GM10248 (cell line): ENCODE measurements around the gene ZNF668.

ENCODE experiments used
- CTCF ChIA-PET: fragments of 300-600 bp; sonication (Branson Sonifier 250); formaldehyde crosslinking; extraction: SDS; loops from one replicate; lab custom pipeline; 2021; ENCODE audit warnings: antibody characterized with exemption; lab: Yijun Ruan, JAX
- POLR2A ChIA-PET: fragments of 350-650 bp; sonication (Branson Sonifier 250); formaldehyde crosslinking; extraction: SDS; loops from one replicate; lab custom pipeline; 2020; ENCODE audit warnings: antibody characterized with exemption; lab: Yijun Ruan, JAX
- DNase-seq: peaks from one replicate; pipeline ENCODE4 v3.0.0; 2012; ENCODE audit errors: extremely low spot score
- TF ChIP-seq, protein P1 (sequence below): IDR thresholded peaks from 2 replicates; pipeline ENCODE4 v1.5.1; 2012; ENCODE audit warnings: mild to moderate bottlenecking, low read depth; ENCODE audit errors: extremely low read depth, missing control alignments, control extremely low read depth

Gene ZNF668

DNA sequence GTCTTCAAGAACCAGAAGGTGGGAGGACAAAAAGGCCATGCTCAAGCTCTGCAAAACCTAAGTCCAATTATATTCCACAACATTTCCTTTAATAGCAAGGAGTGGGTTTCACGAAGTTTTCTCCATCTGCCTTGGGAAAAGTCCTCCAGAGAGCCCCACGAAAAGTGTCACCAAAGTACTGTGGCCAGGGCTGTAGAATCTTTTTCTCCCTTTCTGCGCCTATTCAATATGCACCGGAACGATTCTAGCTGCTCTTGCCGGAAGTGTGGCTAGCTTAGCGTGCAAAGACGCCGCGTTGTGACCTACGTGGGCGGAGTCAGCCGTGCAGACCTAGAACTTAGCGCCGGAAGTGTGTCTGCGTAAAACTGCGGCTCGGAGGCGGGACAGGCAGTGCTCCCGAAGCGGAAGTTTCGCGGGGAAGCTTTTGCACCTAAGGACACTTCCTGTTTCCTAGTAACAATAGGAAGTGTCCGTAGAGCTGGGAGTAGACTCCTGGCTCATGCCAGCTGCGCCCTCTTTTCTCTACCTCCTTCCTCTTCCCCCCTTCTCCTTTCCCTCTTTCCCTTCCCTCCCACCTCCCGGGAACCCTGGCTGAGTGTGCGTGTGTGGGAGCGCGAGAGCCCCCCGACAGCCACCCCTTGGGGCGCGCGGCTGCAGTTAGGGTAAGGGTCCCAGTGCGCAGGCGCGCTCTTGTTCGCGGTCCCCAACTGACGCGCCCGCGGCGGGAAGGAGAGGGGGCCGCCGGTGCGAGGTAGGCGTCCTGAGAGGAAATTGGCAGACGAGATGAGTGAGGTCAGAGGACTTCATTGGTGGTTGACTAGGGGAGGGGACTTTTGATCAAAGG is at the start of gene ZNF668, which contains the start of gene ZNF646:
Gene ZNF668 (minus strand): TSS at position 271 of the 844 bp plus-strand sequence. CDS start 9,781 bp downstream, outside the sequence.
Gene ZNF646 (plus strand): TSS at position 453 of the 844 bp plus-strand sequence. CDS start 1,903 bp downstream, outside the sequence.
- peak; percentile 94 for DNase-seq
- ChIA-PET POLR2A (interaction anchor here (0.5 to 3.3 kb wide), 7 partner anchors 9 to 179 kb away, joined by 3 to 21 read pairs (median 4); partner anchors contain the start of genes FUS, KAT8 and STX4), CTCF (interaction anchor here (0.8 to 2.6 kb wide), 8 partner anchors 9 to 368 kb away, joined by 3 to 9 read pairs (median 4); partner anchors contain the start of genes HSD3B7 and ZNF843)
- TF ChIP-seq, protein P1, sequence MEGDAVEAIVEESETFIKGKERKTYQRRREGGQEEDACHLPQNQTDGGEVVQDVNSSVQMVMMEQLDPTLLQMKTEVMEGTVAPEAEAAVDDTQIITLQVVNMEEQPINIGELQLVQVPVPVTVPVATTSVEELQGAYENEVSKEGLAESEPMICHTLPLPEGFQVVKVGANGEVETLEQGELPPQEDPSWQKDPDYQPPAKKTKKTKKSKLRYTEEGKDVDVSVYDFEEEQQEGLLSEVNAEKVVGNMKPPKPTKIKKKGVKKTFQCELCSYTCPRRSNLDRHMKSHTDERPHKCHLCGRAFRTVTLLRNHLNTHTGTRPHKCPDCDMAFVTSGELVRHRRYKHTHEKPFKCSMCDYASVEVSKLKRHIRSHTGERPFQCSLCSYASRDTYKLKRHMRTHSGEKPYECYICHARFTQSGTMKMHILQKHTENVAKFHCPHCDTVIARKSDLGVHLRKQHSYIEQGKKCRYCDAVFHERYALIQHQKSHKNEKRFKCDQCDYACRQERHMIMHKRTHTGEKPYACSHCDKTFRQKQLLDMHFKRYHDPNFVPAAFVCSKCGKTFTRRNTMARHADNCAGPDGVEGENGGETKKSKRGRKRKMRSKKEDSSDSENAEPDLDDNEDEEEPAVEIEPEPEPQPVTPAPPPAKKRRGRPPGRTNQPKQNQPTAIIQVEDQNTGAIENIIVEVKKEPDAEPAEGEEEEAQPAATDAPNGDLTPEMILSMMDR, result no peak

DNA sequence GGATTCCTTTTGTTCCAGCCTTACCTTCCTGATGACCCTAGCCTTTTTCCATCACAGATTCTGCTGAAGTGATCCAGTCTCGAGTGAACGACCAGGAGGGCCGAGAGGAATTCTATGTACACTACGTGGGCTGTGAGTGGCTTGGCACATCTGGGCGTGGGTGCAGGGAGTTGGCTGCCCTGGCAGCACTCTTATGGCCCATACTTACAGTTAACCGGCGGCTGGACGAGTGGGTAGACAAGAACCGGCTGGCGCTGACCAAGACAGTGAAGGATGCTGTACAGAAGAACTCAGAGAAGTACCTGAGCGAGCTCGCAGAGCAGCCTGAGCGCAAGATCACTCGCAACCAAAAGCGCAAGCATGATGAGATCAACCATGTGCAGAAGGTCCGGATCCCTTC is 46.1 kb upstream of the ZNF668 start:
- CTCF ChIA-PET, result interaction anchor here (1.8 to 3.0 kb wide), 3 partner anchors 9 to 22 kb away, joined by 5 to 16 read pairs (median 14); no protein-coding TSS in a partner anchor
- DNase-seq, result no peak
- TF ChIP-seq, protein P1, result no peak
- POLR2A ChIA-PET, result no interaction called here

DNA sequence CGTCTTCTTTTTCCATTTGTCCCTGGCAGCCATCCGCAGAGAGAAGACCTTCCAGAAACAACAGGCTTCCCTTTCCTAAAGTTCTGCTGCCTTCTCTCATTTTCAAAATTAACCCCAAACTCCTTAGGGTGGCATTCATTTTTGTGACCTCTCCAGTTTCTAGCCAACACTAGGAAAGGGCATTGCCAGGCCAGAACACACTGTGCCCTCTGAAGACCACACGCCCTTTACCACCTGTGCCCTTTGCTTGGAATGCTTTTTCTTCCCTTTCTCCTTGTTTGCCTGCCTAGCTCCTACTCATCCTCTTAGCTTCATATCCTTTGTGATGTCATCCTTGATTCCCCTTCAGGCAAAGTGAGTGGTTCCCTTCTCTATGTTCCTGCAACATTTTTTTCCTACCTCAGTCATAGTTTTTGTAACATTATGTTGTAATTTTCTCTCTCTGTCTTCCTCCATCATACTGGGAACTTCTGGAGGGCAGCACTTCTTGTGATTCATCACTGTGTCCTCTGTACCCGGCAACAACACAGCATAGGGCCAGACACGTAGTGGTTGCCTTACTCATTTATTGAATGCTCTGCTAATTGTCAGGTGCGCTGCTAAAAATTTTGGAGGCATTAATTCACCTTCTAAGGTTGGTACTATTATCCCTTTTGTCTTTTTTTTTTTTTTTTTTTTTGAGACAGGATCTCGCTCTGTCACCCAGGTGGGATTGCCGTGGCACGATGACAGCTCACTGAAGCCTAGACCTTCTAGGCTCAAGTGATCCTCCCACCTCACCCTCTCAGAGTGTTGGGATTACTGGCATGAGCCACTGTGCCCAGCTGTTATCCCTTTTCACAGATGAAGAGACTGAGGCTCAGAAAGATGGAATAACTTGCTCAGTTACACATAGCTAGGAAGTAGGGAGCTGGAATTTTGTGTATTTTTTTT is 44.4 kb upstream of the ZNF668 start:
- no peak for DNase-seq
- POLR2A ChIA-PET, result interaction anchor here (0.5 to 1.7 kb wide), 9 partner anchors 11 to 330 kb away, joined by 3 to 23 read pairs (median 5); partner anchors contain the start of gene FUS
- CTCF ChIA-PET, result interaction anchor here (0.7 to 3.0 kb wide), 9 partner anchors 11 to 339 kb away, joined by 3 to 24 read pairs (median 3); no protein-coding TSS in a partner anchor
- TF ChIP-seq, protein P1, result no peak

DNA sequence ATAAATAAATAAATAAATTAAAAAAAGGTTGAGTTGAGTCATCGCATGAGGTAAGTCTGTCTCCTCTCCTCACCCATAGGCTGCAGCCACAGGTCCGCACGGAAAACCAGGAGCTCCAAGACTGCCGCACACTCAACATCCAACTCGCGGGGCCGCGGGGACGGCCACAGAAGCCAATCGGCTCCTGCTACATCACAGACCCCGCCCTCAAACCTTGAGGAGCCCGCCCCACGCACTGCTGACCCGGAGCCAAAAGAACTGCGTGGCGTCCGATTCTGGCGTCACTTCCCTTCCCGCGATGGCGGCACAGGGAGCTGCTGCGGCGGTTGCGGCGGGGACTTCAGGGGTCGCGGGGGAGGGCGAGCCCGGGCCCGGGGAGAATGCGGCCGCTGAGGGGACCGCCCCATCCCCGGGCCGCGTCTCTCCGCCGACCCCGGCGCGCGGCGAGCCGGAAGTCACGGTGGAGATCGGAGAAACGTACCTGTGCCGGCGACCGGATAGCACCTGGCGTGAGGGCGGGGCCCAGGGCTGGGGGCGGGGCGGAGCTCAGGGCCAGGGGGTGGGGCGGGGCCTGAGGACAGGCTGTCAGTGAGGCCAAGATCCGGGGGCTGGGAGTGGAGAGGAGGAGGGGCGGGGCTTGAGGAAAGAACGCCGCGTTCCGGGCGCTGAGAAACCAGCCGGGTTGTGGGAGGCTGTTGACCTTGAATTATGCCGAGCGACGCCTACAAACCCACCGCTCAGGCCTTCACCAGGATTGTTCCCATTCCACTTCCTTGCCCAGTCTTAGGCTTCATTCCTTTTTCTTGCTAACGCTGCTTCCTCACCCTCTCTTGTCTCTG is 43.6 kb upstream of the ZNF668 start, which contains the start of gene KAT8:
Gene KAT8 (plus strand): TSS at position 281 of the 839 bp plus-strand sequence. CDS start 18 bp downstream, at position 299.
- ChIA-PET POLR2A (interaction anchor here (0.5 to 1.7 kb wide), 17 partner anchors 12 to 329 kb away, joined by 3 to 23 read pairs (median 5); partner anchors contain the start of genes FUS, ZNF646 and ZNF668), CTCF (interaction anchor here (0.7 to 2.8 kb wide), 11 partner anchors 12 to 343 kb away, joined by 3 to 24 read pairs (median 3); partner anchors contain the start of gene HSD3B7)
- TF ChIP-seq, protein P1, result no peak
- DNase-seq, result peak; percentile 99

DNA sequence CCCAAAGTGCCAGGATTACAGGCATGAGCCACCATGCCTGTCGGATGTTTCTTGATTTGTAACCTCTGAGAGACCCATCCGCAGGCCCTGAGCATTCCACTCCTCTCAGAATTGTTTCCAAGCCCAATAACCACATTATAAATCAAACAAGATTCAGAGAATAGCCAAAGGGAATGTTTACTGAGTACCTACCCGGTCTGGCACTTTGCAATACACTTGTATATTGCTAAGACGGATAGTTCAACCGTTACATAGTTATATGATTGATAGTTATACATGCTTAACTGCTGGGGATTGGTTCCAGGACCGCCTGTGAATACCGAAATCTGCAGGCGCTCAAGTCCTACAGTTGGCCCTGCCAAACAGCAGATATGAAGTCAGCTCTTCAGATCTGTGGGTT is 40.4 kb upstream of the ZNF668 start:
- TF ChIP-seq, protein P1, result no peak

More for the DNA sequence above, 40.4 kb upstream of the ZNF668 start:
- CTCF ChIA-PET, result interaction anchor here (1.1 to 2.2 kb wide), 4 partner anchors 15 to 130 kb away, joined by 3 to 10 read pairs (median 6); no protein-coding TSS in a partner anchor
- POLR2A ChIA-PET, result interaction anchor here (2.8 kb wide), 1 partner anchor 66 kb away, joined by 13 read pairs; the partner anchor contains the start of gene FUS
- no peak for DNase-seq
